Smooth muscle cell of the brain vasculature (primary cell): Measurements from ENCODE around the gene NKAPL.
"Not testable (repeated sequence)": the region's sequence is repeated elsewhere in the genome, so short reads cannot be mapped to it uniquely, and the experiment has no call there.

Experiments
- DNase-seq: peaks from one replicate; pipeline ENCODE4 v3.0.0-alpha.2; 2012; ENCODE audit warnings: low read depth, low spot score

The NKAPL gene

GRCh38 chr6:28296520-28297060 lies 37.5 kb downstream of the NKAPL start:
- DNase-seq, result no peak

DNA sequence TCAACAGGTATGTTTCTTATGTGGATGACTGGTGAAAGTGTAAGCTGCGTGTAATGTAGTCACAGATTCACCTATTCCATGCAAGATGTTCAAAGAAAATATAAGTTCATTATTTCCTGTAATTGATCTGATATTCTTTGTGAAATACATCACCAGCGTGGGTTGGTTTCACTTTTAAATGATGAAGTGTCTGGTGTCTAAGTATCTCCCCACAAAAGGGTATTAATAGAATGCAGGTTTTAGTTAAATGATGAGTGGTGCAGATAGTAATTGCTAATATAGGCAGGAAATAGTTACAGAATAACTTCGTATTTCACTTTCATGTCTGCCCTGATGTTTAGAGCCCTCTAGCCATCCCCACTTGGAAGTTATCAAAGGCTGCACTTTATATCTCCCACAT lies 44.5 kb downstream of the NKAPL start:
- DNase-seq, result no peak

GRCh38 chr6:28306363-28306762 lies 47.3 kb downstream of the NKAPL start:
- DNase-seq, result not testable (repeated sequence)
